Measurements from ENCODE around the gene OVOL3.
"Not testable (repeated sequence)": the region's sequence is repeated elsewhere in the genome, so short reads cannot be mapped to it uniquely, and the experiment has no call there.

OVOL3 gene

DNA sequence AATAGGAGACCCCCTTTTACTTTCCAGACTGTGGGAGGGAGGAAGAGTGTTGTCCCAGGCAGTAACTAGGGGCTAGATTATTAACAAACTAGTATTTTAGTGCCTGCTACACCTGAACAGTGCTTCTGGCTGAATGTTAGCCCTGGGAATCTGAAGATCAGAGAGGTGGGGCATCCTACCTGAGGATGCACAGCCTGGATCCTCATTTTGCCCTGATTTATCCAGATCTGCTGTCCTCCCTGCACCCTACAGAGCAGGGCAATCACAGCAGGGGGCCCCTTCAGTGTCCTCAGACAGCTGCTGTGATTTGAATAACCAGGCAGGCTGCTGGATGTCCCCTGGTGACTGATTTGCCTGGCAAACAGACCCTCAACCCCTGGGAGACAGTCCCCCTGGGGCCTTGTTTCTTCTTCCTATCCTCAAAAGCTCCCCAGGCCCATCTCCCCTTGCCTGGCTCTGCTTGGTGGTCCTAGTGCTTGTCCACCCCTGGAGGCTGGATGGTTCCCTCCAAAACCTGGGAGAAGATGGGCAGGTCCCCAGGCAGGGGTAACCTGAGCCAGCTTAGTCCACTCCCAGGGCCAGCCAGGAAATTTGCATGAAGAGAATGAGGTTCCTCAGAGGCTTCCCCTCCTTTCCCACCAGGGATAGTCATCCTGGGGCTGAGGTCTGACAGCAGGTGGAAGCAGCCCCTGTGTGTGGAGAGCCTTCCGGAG, at the start of gene OVOL3:
OVOL3 (plus strand) TSS at position 657 of the 713 bp plus-strand sequence. CDS start 60 bp downstream, outside the sequence.
- Histone ChIP-seq H3K27ac (ENCODE audit: low read depth, low read length) (no peak within 1 kb of the TSS), H3K4me3 (ENCODE audit: low read length) (no peak within 1 kb of the TSS), H3K9ac (ENCODE audit: low read length) (no peak within 1 kb of the TSS), H3K36me3 (ENCODE audit: control insufficient read depth, insufficient read depth, low read length) (peaks cover 3% of the 10 kb centered on the region), H3K27me3 (ENCODE audit: control insufficient read depth, insufficient read depth, low read length) (no peaks in the 10 kb centered on the region), H3K4me1 (ENCODE audit: control insufficient read depth, insufficient read depth, low read length) (peaks cover 2% of the 10 kb centered on the region)

- Histone ChIP-seq H3K27me3 (ENCODE audit: control insufficient read depth, insufficient read depth, low read length) (no peaks in the 10 kb centered on the region), H3K4me3 (ENCODE audit: low read length) (no peak overlapping the region), H3K9ac (ENCODE audit: low read length) (no peak overlapping the region), H3K4me1 (ENCODE audit: control insufficient read depth, insufficient read depth, low read length) (no peaks in the 10 kb centered on the region), H3K27ac (ENCODE audit: low read depth, low read length) (no peak overlapping the region), H3K36me3 (ENCODE audit: control insufficient read depth, insufficient read depth, low read length) (no peaks in the 10 kb centered on the region)
Observed at GRCh38 chr19:36061367-36061766, 49.6 kb upstream of the OVOL3 start.

GRCh38 chr19:36064826-36065225, 46.1 kb upstream of the OVOL3 start:
- no peak overlapping the region for H3K9ac ChIP-seq (ENCODE audit: low read length)
- H3K27me3 ChIP-seq (ENCODE audit: control insufficient read depth, insufficient read depth, low read length): no peaks in the 10 kb centered on the region
- H3K4me1 ChIP-seq (ENCODE audit: control insufficient read depth, insufficient read depth, low read length): no peaks in the 10 kb centered on the region
- H3K27ac ChIP-seq (ENCODE audit: low read depth, low read length): no peak overlapping the region
- H3K4me3 ChIP-seq (ENCODE audit: low read length): no peak overlapping the region
- H3K36me3 ChIP-seq (ENCODE audit: control insufficient read depth, insufficient read depth, low read length): no peaks in the 10 kb centered on the region

DNA sequence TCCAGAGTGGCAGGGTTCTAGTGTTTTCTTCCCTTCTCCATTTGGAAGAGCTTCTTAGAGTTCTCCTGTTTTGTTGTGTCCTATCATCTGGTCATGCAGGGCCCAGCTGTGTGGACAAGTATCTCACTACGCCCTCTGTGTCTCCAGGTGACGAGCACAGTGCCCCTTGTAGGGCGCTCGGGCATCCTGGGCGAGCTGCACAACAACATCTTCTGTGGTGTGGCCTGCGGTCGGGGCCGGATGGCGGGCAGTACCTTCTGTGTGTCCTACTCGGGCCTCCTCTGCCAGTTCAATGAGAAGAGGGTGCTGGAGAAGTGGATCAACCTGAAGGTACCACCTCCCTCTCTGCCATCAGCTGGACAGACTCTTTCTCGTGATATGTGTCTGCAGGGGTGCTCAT, 43.3 kb upstream of the OVOL3 start:
- Histone ChIP-seq H3K4me3 (ENCODE audit: low read length) (no peak overlapping the region), H3K4me1 (ENCODE audit: control insufficient read depth, insufficient read depth, low read length) (no peaks in the 10 kb centered on the region), H3K27ac (ENCODE audit: low read depth, low read length) (no peak overlapping the region), H3K9ac (ENCODE audit: low read length) (no peak overlapping the region), H3K36me3 (ENCODE audit: control insufficient read depth, insufficient read depth, low read length) (no peaks in the 10 kb centered on the region), H3K27me3 (ENCODE audit: control insufficient read depth, insufficient read depth, low read length) (no peaks in the 10 kb centered on the region)

- H3K36me3 ChIP-seq (ENCODE audit: control insufficient read depth, insufficient read depth, low read length); H3K4me1 ChIP-seq (ENCODE audit: control insufficient read depth, insufficient read depth, low read length); H3K4me3 ChIP-seq (ENCODE audit: low read length); H3K27me3 ChIP-seq (ENCODE audit: control insufficient read depth, insufficient read depth, low read length); H3K9ac ChIP-seq (ENCODE audit: low read length); H3K27ac ChIP-seq (ENCODE audit: low read depth, low read length): not testable (repeated sequence)
Observed at GRCh38 chr19:36068810-36069499, 42.0 kb upstream of the OVOL3 start.

DNA sequence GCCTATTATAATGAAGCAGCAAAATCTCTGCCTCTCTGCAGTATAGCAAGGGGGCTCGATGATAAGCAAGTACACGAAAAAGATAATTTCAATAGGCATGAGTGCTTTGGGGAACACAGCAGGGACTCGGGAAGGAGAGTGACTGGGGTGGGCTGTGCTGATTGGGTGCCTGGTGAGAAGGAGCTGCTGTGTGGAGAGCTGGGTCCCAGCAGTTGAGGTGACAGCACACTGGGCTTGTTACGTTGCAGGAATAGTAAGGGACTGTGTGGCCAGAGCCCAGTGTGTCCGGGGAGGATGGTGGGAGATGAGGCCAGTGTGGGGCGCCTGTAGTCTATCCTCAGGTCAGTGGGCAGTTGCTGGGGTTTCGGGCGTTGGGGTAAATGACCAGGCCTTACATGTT, 38.9 kb upstream of the OVOL3 start:
- Histone ChIP-seq H3K36me3 (ENCODE audit: control insufficient read depth, insufficient read depth, low read length) (no peaks in the 10 kb centered on the region), H3K4me1 (ENCODE audit: control insufficient read depth, insufficient read depth, low read length) (no peaks in the 10 kb centered on the region), H3K9ac (ENCODE audit: low read length) (no peak overlapping the region), H3K4me3 (ENCODE audit: low read length) (no peak overlapping the region), H3K27ac (ENCODE audit: low read depth, low read length) (no peak overlapping the region), H3K27me3 (ENCODE audit: control insufficient read depth, insufficient read depth, low read length) (no peaks in the 10 kb centered on the region)

GRCh38 chr19:36073121-36073876, 37.6 kb upstream of the OVOL3 start:
- Histone ChIP-seq H3K4me3 (ENCODE audit: low read length) (no peak overlapping the region), H3K27ac (ENCODE audit: low read depth, low read length) (no peak overlapping the region), H3K36me3 (ENCODE audit: control insufficient read depth, insufficient read depth, low read length) (no peaks in the 10 kb centered on the region), H3K27me3 (ENCODE audit: control insufficient read depth, insufficient read depth, low read length) (no peaks in the 10 kb centered on the region), H3K4me1 (ENCODE audit: control insufficient read depth, insufficient read depth, low read length) (no peaks in the 10 kb centered on the region), H3K9ac (ENCODE audit: low read length) (no peak overlapping the region)

DNA sequence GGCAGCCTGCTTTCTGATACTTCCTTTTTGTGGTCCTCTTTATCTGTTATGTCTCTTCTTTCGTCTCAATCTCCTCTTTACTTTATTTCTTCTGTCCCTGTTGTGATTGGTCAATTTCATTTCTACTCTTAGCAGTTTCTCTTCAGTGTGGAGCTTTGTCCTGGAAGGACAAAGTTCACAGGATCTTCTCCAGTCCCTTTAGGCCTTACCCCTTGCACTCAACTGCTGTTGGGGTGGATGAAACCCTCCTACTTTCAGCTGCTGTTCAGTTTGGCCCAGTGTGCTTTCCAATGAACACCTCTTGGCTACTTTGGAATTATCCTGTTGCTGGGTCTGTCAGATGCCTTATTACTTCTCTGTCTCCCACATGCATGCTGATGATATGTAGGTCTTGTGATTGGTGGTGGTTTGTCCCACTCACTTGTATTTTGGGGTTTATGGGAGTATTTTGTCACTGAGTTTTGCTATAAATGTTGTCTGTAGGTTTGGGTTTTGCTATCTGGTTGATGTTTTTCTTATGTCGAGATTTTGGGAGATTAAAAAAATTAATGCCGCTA, 31.5 kb upstream of the OVOL3 start:
- Histone ChIP-seq H3K27ac (ENCODE audit: low read depth, low read length) (no peak overlapping the region), H3K4me3 (ENCODE audit: low read length) (no peak overlapping the region), H3K4me1 (ENCODE audit: control insufficient read depth, insufficient read depth, low read length) (no peaks in the 10 kb centered on the region), H3K9ac (ENCODE audit: low read length) (no peak overlapping the region), H3K36me3 (ENCODE audit: control insufficient read depth, insufficient read depth, low read length) (no peaks in the 10 kb centered on the region), H3K27me3 (ENCODE audit: control insufficient read depth, insufficient read depth, low read length) (no peaks in the 10 kb centered on the region)

- Histone ChIP-seq H3K4me1 (ENCODE audit: control insufficient read depth, insufficient read depth, low read length) (no peaks in the 10 kb centered on the region), H3K27ac (ENCODE audit: low read depth, low read length) (no peak overlapping the region), H3K4me3 (ENCODE audit: low read length) (no peak overlapping the region), H3K27me3 (ENCODE audit: control insufficient read depth, insufficient read depth, low read length) (no peaks in the 10 kb centered on the region), H3K36me3 (ENCODE audit: control insufficient read depth, insufficient read depth, low read length) (no peaks in the 10 kb centered on the region), H3K9ac (ENCODE audit: low read length) (no peak overlapping the region)
Observed at GRCh38 chr19:36081385-36081784, 29.6 kb upstream of the OVOL3 start.

DNA sequence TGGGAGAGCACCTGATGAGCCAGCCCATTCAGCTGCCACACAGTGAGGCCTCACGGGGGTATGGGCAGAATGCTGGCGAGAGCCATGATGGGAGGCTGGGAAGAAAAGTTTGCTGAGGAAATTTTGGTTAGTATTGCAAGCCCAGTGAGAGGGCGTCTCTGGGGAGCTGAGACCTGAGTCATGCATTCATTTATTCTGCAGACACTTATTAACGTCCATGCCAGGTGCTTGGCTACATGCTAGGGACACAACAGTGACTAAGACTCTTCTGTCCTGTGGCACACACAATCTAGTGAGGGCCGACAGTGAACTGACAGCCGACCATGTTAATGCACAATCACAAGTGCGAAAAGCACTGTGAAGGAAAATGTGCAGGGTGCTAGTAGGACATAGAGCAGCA, 29.0 kb upstream of the OVOL3 start:
- Histone ChIP-seq H3K36me3 (ENCODE audit: control insufficient read depth, insufficient read depth, low read length) (no peaks in the 10 kb centered on the region), H3K27ac (ENCODE audit: low read depth, low read length) (no peak overlapping the region), H3K4me3 (ENCODE audit: low read length) (no peak overlapping the region), H3K9ac (ENCODE audit: low read length) (no peak overlapping the region), H3K4me1 (ENCODE audit: control insufficient read depth, insufficient read depth, low read length) (no peaks in the 10 kb centered on the region), H3K27me3 (ENCODE audit: control insufficient read depth, insufficient read depth, low read length) (no peaks in the 10 kb centered on the region)

- no peak overlapping the region for H3K9ac ChIP-seq (ENCODE audit: low read length)
- no peaks in the 10 kb centered on the region for H3K27me3 ChIP-seq (ENCODE audit: control insufficient read depth, insufficient read depth, low read length)
- no peak overlapping the region for H3K4me3 ChIP-seq (ENCODE audit: low read length)
- no peaks in the 10 kb centered on the region for H3K36me3 ChIP-seq (ENCODE audit: control insufficient read depth, insufficient read depth, low read length)
- no peaks in the 10 kb centered on the region for H3K4me1 ChIP-seq (ENCODE audit: control insufficient read depth, insufficient read depth, low read length)
- no peak overlapping the region for H3K27ac ChIP-seq (ENCODE audit: low read depth, low read length)
Observed at GRCh38 chr19:36082916-36083315, 28.0 kb upstream of the OVOL3 start.

DNA sequence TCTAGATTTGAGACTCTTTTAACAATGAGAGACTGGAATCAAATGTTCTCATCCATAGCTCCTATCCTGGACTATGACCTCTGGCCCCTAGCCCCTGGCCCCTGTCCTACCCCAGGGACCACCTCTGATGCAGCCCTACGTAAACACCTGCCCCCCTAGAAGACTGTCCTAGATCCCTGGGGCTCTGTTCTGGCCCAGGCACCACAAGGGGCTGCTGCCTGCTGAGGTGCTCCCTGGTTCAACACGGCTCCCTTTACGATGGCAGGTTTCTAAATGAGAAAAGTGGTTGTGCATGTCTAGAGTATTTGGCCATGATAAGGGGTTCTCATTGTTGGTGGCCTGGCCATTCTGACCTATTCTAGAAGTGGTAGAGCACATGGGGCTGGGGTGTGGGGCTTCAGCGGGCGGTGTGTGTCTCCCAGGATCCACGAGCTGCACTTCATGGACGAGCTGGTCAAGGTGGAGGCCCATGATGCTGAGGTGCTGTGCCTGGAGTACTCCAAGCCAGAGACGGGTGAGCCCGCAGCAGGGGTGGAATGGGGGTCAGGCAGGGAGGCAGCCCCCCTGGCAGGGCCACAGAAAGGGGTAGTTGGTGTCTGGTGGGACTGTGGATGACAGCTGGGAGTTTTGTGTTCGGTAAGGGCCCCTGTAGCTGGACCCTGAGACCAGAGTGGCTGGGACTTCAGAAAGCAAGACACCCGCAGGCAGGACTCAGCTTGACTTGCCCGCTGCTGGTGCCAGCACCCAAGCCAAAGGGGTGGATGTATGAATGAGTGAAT, 26.5 kb upstream of the OVOL3 start:
- H3K27ac ChIP-seq (ENCODE audit: low read depth, low read length): no peak overlapping the region
- H3K9ac ChIP-seq (ENCODE audit: low read length): no peak overlapping the region
- no peak overlapping the region for H3K4me3 ChIP-seq (ENCODE audit: low read length)
- no peaks in the 10 kb centered on the region for H3K36me3 ChIP-seq (ENCODE audit: control insufficient read depth, insufficient read depth, low read length)
- no peaks in the 10 kb centered on the region for H3K4me1 ChIP-seq (ENCODE audit: control insufficient read depth, insufficient read depth, low read length)
- no peaks in the 10 kb centered on the region for H3K27me3 ChIP-seq (ENCODE audit: control insufficient read depth, insufficient read depth, low read length)
